ENCODE results near the gene HPSE2. TPM values are rescaled to one million over a fixed set of nuclear protein-coding genes. Genes with fewer than 3 reads are reported as not detected.

HPSE2 gene
- total and polyA plus RNA-seq, 2 of the 8 experiments (the other 6 are each of a cell fraction or from before 2014, with no cell fraction given) = 0.41 to 0.58 TPM

GRCh38 chr10:98610301-98610700, 625.4 kb downstream of the HPSE2 start:
- H2AK5ac ChIP-seq (ENCODE audit: low read depth, low read length) = no peak overlapping the region
- no peaks in the 10 kb centered on the region for H3K79me2 ChIP-seq (ENCODE audit: control insufficient read depth in 1 of 2, insufficient read depth in 2 of 2, low read length in 2 of 2)
- H3K27ac ChIP-seq (ENCODE audit: low read depth, low read length) = no peak overlapping the region
- H2BK20ac ChIP-seq (ENCODE audit: low read length) = no peak overlapping the region
- no peaks in the 10 kb centered on the region for H4K20me1 ChIP-seq (replicated peaks in 1 of 2; ENCODE audit: control insufficient read depth in 1 of 2, insufficient read depth in 2 of 2, low read length in 2 of 2)
- H3K18ac ChIP-seq (ENCODE audit: extremely low read depth, low read length) = no peak overlapping the region
- no peak overlapping the region for H3K23ac ChIP-seq (ENCODE audit: insufficient read length)
- H3K36me3 ChIP-seq (ENCODE audit: control insufficient read depth in 2 of 4, insufficient read depth in 4 of 4, low read length in 3 of 4) = no peaks in the 10 kb centered on the region
- no peak overlapping the region for H3K4me2 ChIP-seq (ENCODE audit: insufficient read depth in 1 of 2, low read depth in 2 of 2, low read length in 2 of 2)
- POLR2A ChIA-PET (ENCODE audit: partially characterized antibody) = no interaction called here
- no peak overlapping the region for H2BK120ac ChIP-seq (replicated peaks; ENCODE audit: low read depth, low read length)
- no peak overlapping the region for H2BK12ac ChIP-seq (ENCODE audit: low read depth, low read length)
- no peak overlapping the region for H3K4ac ChIP-seq (replicated peaks; ENCODE audit: insufficient read length, low read depth, low read length)
- no peak overlapping the region for H4K91ac ChIP-seq (replicated peaks; ENCODE audit: insufficient read length, low read length)
- no peaks in the 10 kb centered on the region for H3K23me2 ChIP-seq (ENCODE audit: low read depth, low read length)
- no peak overlapping the region for H3K14ac ChIP-seq (ENCODE audit: insufficient read length)
- H3K9me3 ChIP-seq (ENCODE audit: insufficient read depth in 2 of 2, low read depth in 1 of 2, low read length in 1 of 2) = no peaks in the 10 kb centered on the region
- H2BK15ac ChIP-seq (ENCODE audit: low read length) = no peak overlapping the region
- H4K5ac ChIP-seq (ENCODE audit: insufficient read length, low read depth, low read length) = no peak overlapping the region
- H3K27me3 ChIP-seq (replicated peaks in 1 of 4; ENCODE audit: control insufficient read depth in 3 of 4, extremely low read depth in 1 of 4, insufficient read depth in 3 of 4, low read length in 3 of 4) = no peaks in the 10 kb centered on the region
- DNase-seq (ENCODE audit: low read depth in 1 of 2, low spot score in 2 of 2) (no peak), FAIRE-seq (no peak)
- WGBS, 2 experiments (ENCODE audit: extremely low coverage in 1 of 2, insufficient coverage in 1 of 2, insufficient read length in 1 of 2, insufficient replicate concordance in 2 of 2, low coverage in 1 of 2, low lambda C conversion rate in 2 of 2, missing lambda C conversion rate in 1 of 2) = 100% methylated on average over 1 of the region's 1 CpG; no CpG with 5 or more reads in 1 of the 2 experiments
- H3K56ac ChIP-seq (replicated peaks; ENCODE audit: insufficient read length, low read depth, low read length) = no peak overlapping the region
- no peak overlapping the region for H3K4me3 ChIP-seq (ENCODE audit: extremely low read depth in 1 of 4, insufficient read depth in 2 of 4, low read depth in 3 of 4, low read length in 4 of 4)
- H2AFZ ChIP-seq (ENCODE audit: low read length) = no peak overlapping the region
- no peak overlapping the region for H3K9ac ChIP-seq (replicated peaks in 1 of 4; ENCODE audit: extremely low read depth in 1 of 4, low read depth in 3 of 4, low read length in 3 of 4)
- H3K4me1 ChIP-seq (replicated peaks in 1 of 4; ENCODE audit: control insufficient read depth in 3 of 4, insufficient read depth in 4 of 4, low read length in 3 of 4) = peaks cover 0 to 4% (median 3%) of the 10 kb centered on the region in 4 experiments; a peak in 5 of 7 replicates
- CTCF ChIA-PET (ENCODE audit: partially characterized antibody) = interaction anchor here (1.2 kb wide), 1 partner anchor 43 kb away, joined by 3 read pairs; no protein-coding TSS in a partner anchor
- H4K8ac ChIP-seq (ENCODE audit: extremely low read depth, insufficient read depth, low read length) = no peak overlapping the region
- TF ChIP-seq GABPA (IDR thresholded peaks at IDR 0.05; ENCODE audit: borderline replicate concordance, insufficient read depth, low read length) (no peak), RBBP5 (IDR thresholded peaks at IDR 0.05; ENCODE audit: borderline replicate concordance, low read depth, low read length) (no peak), SP1 (IDR thresholded peaks at IDR 0.05; ENCODE audit: low read depth, low read length) (no peak)
- TF ChIP-seq, protein P1, sequence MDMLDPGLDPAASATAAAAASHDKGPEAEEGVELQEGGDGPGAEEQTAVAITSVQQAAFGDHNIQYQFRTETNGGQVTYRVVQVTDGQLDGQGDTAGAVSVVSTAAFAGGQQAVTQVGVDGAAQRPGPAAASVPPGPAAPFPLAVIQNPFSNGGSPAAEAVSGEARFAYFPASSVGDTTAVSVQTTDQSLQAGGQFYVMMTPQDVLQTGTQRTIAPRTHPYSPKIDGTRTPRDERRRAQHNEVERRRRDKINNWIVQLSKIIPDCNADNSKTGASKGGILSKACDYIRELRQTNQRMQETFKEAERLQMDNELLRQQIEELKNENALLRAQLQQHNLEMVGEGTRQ (IDR thresholded peaks at IDR 0.05; ENCODE audit: low read length) = no peak
- no peaks in the 10 kb centered on the region for H3K79me1 ChIP-seq (ENCODE audit: low read depth, low read length)
- H2BK5ac ChIP-seq (ENCODE audit: low read depth, low read length) = no peak overlapping the region

Measured in H1 (cell line).